NCI-H524 treated with DMSO at 0.1 percent for 48 hours (cell line): ENCODE results near the gene RNF11.
A peak's percentile ranks its signal among the peaks of the same experiment; 100 is the strongest.
"Not testable (repeated sequence)": the region's sequence is repeated elsewhere in the genome, so short reads cannot be mapped to it uniquely, and the experiment has no call there.

Source experiments
- DNase-seq: peaks from one replicate; lab custom pipeline; 2025; lab: John Stamatoyannopoulos, UW

The RNF11 gene, protein sequence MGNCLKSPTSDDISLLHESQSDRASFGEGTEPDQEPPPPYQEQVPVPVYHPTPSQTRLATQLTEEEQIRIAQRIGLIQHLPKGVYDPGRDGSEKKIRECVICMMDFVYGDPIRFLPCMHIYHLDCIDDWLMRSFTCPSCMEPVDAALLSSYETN

DNA sequence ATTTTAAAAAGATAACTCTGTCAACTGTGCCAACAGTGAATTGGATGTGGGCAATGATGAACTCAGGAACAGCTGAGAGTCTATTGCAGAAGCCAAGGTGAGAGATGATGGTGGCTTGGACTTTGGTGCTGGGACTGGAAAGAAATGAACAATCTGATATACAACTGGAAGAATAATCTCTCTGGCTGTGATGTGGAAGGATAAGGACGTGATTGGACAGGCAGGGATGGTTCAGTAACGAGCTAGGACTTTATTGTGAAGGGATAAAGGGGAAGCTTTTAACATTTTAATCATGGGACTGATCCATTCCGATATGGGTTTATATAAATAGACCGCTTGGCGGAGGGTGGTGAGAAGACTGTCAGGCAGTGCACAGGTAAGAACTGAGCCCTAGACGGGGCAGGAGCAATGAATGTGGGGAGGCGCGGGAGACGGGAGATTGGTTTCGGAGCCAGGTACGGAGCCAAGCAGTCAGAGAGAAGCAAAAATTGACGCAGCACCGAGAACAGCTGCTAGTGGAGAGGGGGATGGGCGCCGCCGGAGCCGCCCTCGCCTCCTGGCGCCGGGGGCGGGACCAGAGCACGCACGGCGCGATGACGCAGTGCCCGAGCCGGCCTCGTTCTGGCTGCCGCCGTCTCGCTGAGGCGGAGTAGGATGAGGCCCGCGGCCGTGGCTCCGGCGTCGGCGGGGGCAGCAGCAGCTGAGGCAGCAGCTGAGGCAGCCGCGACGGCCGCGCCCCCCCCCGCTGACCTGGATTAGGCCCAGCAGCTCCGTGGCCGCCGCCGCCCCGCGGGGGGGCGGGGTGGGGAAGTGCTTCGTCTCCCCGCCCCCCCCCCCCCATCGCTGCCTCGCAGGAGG lies at the start of gene RNF11:
Gene RNF11 (plus strand): TSS at position 601 of the 858 bp plus-strand sequence. CDS start 484 bp downstream, outside the sequence.
- DNase-seq = peak; percentile 42

DNA sequence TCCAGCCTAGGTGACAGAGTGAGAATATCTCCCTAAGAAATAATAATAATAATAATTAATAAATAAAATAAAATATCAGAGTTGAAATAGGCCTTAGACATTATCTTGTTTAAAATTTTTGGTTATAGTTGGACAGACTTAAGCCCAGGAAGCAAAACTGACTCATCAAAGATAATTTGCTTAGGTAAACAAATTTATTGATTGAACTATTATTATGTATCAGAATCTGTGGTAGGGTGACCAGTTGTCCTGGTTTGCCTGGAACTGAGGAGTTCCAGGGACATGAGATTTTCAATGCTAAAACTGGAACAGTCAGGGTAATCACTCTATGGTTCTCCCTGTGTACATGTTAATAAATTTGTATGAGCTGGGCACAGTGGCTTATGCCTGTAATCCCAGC lies 47.8 kb upstream of the RNF11 start:
- no peak for DNase-seq

DNA sequence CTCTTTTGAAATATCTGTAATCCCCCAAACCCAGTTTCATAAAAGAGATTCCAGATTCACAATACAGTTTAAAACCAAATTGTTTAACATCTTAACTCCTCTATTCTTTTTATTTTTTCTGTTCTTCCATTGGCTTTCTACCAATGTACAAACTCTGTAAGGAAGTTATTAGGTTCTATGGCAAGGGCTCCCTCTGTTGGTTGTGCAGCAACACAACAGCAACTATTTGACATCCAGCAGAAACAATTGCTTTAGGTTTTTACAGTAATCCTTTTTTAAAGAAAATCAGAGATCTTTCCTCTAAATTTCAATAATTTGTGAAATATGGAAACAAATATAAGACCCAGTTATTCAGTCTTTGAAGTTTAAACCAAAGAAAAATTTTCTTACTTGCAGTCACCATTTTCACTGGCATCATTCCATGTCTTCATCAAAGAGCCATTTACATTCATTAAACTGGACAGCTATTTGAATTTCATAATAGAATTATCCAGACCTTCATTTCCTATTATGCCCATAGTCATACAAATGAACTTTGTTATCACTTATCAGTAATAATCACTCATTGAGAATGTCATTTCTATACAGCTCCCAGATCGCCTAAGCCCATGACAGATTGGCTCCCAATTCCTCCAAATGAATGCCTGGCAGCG lies 46.5 kb upstream of the RNF11 start:
- DNase-seq = peak; percentile 11

DNA sequence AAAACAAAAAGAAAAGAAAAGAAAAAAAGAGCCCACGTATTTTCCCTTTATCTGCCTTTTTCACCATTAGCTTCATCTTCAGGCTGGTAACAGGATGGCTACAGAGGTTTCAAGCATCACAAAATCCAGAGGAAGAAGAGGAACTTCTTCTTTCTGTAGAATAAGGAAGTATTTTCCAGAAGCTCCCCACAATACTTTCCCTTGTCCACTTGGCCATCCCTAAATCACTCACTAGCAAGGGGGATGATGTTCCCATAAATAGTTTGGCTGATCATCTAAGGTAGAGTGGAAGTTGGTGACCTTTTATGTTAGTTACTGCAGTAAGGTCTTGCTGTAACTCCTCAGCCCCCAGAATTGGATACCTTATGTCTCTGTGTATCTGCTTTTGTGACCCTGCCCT lies 45.1 kb upstream of the RNF11 start:
- DNase-seq = no peak

DNA sequence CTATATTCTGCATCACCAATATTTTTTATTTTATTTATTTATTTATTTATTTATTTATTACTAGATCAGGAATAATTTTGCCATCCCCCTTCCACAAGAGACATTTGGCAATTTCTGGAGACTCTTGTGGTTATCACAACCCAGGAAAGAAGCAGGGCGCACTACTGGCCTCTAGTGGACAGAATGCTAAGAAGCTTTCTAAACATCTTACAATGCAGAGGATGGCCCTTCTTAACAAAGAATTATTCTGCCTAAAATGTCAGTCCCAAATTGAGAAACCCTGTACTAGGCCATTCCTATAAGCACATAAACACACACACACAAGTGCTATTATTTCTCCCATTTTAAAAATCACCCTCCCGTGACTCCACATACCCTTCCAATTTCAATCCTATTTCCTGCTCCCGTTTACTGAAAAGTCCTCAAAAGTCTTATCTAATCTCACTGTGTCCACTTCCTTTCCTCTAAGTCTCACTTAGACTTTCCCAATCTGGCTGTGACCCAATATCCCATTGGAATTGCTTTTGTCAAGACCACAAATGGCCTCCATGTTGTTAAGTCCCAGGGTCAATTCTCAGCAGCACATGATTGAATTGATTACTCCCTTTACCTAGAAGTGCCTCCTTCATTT lies 43.7 kb upstream of the RNF11 start:
- DNase-seq = no peak

DNA sequence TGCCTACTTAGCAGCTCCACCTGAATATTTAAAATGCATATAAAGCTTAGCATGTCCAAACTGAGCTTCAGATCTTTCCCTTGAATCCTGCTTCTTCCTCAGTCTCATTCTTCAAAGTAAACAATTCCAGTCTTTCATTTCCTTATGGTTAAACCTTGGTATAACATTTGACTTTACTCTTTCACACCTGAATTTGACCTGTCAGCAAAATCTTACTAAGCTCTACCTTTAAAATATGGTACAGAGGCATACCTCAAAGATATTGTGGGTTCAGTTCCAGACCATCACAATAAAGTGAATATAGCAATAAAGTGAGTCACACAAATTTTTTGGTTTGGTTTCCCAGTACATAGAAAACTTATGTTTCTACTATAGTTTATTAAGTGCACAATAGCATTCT lies 42.5 kb upstream of the RNF11 start:
- no peak for DNase-seq

DNA sequence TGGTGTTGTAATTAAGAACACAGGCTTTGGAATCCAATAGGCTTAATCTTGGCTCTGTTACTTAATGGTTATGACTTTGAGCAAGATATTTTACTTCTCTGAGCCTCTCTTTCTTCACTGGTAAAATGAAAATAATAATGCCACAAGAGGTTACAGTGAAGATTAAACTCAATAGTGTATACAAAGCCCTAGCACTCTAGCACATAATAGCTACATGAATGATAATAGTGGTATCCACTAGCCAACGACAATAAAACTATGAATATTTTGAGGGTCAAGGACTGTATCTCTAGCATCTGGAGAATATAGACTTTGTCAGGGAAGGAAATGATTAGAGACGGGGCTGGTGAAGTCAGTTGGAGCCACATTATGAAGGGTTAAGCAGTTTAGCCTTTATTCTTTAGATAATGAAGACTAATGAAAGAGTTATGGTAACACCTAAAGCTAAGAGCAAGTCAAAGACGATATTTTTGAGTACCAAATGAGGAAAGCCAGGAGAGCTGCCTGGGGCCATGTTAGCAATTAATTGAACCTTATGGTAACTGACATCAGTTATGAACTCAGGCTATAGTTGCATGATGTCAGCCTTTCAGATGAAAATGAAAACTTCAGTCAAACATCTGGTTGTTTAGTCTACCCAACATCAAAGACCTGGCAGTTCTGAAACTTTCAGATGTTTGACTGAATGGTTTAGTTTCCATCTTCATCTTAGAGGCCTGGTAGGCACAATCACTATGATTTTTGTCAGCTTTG lies 32.8 kb upstream of the RNF11 start:
- DNase-seq = no peak

DNA sequence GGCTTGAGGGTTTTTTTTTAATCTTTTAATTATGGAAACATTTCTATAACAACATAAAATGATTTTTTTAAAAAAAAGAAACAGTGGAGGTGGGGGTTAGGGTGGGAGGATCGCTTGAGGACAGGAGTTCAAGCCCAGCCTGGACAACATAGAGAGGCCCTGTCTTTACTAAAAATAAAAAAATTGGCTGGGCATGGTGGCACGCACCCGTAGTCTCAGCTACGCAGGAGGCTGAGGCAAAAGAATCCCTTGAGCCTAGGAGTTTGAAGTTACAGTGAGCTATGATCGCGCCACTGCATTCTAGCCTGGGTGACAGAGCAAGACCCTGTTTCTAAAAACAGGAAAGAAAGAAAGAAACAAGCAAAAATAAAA lies 32.2 kb upstream of the RNF11 start:
- no peak for DNase-seq

DNA sequence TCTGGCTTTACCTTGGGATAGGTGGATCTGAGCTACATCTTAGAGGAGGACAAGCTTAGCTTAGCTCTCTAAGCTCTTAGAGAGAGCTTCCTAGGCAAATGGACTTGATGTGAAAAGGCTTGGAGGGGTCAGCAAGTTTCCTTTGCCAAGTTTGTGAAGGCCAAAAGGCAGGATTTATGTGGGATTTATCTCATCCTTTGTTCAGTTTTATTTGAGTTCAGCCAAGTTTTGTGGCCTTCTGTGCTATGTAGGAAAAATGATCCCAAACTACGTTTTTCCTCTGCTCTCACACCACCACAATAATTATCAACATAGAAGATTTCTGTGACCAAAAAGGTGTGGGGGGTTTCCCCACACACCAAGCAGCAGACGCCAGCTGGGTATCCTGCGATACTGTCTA lies 26.0 kb upstream of the RNF11 start:
- no peak for DNase-seq

DNA sequence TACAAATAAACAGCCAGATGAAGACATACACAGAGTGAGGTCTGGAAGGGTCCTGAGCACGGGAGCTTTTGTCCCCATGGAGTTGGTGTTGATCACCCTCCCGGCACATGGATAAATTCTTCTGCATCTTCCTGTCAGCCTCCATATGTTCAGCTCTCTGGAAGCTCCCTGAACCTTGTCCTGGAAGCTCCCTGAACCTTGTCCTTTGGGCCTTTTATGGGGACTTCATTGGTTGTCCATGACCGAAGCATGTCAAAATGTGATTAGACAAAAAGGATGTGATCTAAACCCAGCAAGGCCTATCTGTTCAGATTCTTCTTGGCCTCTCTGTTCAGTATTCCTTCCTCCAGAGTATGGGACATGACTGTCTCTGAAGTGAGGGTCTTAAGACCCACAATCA lies 25.4 kb upstream of the RNF11 start:
- no peak for DNase-seq

DNA sequence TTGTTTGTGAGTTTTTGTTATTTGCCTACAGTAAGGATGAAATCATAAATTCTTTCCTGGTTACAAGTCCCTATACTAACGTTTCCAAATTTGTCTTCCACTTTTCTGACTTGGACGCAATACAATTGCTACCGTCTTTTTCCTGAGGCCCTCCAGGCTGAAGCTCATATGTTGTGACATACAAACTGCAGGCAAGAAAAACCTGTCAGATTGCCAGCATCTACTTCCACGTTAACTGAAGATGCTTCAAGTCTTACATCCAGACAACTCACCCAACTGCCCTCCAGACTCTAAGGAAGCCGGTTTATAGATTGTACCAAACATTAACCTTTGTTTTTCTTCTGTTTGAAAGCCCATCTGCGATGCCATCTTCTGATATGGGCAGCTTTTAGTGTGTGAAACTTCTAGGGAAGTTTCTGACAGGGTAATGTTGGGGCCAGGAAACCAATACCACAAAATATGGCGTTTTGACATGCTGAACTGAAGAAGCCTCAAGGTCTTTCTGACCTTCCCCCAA lies 21.4 kb upstream of the RNF11 start:
- DNase-seq = no peak

DNA sequence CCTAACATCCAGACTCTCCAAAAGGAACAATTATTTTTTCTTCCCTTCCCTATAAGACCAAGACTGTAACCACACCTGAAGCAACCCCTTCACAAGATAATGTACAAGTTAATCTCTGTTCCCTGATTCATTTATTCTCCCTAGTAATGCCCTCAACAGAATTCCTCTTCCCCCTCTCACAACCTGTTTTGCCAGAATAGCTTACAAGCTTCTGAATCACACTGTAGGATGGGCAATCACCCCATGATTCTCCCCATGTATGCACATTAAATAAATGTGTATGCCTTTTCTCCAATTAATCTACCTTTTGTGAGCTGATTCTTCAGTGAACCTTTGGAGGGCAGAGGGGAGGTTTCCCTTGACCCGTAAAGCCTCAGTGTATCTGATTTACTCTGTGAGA lies 20.9 kb upstream of the RNF11 start:
- no peak for DNase-seq

DNA sequence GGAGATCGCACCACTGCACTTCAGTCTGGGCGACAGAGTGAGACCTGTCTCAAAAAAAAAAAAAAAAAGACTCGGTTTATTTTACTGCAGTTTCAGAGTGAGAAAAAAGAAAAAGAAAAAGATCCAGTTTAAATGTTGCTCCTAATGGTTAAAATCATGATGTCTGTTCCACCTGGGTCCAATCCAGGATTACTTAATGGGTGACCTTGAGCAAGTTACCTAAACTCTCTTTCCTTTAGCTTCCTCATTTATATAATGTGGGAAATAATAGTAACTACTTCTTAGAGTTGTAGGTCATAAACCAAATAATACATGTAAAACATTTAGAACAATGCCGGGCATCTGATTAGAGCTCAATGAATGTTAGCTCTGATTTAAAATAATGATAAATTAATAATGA lies 19.4 kb upstream of the RNF11 start:
- no peak for DNase-seq

DNA sequence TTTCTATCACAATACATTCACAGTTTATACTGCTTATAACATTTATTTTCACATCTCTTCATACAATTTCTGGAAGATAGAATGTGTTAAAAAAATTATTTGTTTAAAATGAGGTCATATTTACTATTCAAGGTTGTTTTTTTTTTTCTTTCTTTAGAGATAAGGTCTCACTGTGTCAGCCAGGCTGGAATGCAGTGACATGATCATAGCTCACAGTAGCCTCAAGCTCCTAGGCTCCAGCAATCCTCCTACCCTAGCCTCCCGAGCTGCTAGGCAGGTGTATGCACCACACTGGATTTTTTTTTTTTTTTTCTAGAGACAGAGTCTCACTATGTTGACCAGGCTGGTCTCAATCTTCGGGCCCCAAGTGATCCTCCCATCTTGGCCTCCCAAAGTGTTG lies 19.0 kb upstream of the RNF11 start:
- DNase-seq = no peak

DNA sequence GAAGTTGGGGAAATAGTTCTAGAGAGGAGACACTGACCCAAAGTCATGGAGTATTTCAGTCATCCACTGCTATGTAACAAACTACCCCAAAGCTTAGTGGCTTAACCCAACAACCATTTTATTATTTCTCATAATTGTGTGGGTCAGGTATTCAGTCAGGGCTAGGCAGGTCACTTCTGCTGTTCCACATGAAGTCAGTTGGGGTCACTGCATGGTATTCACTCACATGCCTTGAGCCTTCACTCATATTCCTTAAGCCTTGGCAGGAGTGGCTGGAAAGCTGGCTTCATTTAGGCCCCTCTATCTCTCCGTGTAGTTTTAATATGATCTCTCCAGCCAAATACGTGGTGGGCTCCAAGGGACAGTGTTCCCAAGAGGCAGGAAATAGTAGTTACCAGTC lies 17.5 kb upstream of the RNF11 start:
- no peak for DNase-seq

DNA sequence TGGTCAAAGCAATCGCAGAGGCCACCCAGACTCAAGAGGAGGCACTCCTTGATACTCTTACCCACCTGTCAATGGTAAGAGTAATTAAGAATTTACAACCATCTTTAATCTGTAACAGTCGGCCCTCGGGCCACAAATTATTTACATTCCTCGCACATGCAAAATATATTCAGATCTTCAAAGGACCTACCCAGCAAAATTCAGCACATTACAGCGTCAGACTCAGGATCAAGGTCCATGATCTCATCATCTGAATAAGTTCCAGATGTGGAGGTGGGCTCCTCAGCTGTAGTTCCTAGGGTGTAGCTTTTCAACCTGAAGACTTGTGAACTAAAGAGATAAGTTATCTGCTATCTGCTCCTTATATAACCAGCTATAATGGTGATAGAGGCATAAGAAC lies 17.1 kb upstream of the RNF11 start:
- no peak for DNase-seq

DNA sequence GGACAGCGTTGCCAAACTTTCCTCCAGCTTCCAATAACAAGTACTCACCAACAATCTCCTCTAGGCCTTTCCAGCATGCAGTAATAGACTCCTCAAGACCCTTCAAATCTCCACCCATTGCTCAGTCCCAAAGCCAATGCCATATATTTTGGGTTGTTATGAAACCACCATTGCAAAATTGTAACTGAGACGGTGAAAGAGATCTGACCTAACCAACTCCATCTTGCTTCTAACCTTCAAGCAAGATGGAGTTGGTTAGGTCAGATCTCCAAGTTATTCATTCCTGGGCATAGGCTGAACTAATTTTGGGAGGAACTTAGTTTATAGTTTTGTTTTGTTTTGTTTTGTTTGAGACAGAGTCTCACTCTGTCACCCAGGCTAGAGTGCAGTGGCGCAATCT lies 14.5 kb upstream of the RNF11 start:
- DNase-seq = not testable (repeated sequence)

DNA sequence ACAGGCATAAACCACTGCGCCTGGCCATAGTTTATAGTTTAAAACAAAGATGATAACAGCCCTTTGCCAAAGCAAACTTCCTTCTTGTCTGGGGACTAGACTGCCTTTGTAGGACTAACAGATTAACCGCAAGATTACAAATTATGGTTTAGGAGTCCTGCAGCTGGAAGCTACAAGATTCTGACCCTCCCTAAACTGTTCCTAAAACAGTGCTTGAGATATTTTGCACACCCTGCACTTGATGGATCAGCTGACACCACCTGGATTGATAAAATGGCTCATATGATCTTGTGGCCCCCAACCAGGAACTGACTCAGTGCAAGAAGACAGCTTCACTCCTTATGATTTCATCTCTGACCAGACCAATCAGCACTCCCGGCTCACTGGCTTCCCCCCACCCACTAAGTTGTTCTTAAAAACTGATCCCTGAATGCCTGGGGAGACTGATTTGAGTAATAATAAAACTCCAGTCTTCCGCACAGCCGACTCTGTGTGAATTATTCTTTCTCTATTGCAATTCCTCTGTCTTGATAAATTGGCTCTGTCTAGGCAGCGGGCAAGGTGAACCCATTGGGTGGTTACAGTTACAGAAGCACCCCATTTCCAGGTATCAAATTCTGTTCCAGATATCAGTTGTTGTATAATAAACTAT lies 13.8 kb upstream of the RNF11 start:
- no peak for DNase-seq

DNA sequence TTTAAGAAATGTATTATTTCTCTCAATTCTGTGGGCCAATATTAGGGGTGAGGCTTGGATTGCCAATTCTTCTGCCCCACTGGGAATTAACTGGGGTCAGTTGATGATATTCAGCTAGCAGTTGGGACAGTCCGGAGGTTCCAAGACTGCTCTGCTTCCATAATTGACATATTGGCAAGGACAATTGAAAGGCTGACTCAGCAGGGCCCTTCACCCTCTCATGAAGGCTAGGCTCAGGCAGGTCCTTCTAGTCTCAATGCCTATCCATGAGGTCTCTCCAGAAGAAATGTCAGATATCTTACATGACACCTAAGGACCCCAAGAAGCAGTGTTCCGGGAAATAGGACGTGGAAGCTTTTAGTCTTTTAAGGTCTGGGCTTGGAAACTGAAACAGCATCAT lies 13.3 kb upstream of the RNF11 start:
- no peak for DNase-seq

DNA sequence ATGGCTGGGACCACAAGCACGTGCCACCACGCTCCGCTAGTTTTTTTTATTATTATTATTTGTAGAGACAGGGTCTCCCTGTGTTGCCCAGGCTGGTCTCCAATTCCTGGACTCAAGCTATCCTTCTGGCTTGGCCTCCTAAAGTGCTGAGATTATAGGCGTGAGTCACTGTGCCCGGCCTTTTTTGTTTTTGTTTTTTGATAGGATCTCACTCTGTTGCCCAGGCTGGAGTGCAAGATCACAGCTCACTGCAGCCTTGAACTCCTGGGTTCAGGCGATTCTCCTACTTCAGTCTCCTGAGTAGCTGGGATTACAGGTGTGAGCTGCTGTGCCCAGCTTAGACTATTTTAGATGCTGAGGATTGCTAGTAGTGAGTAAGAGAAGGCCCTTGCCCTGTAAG lies 11.8 kb upstream of the RNF11 start:
- no peak for DNase-seq

DNA sequence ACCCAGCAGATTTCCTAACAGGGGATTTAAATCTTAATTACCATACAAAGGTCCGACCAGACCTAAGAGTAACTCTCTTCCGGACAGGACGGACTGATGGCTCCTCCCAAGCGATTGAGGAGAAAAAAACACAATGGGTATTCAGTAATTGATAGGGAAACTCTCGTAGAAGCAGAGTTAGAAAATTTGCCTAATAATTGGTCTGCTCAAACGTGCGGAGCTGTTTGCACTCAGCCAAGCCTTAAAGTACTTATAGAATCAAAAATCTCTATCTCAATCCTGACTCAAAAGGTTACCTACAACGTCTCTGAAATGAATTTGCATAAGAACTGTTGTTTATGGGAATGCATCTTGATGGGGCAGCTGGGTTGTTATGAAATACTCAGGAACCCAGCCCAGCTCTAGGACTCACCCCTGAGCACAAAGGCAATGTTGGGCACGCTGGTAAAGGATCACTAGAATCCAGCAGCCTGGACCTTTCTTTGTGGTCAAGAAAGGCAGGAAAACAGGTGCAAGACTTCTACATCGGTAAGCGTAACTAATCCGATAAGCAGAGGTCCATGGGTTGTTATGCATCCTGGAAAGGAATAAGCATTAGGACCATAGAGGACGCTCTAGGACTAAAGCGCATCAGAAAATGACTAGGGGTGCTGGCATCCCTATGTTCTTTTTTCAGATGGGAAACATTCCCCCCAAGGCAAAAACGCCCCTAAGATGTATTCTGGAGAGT lies 8.7 kb upstream of the RNF11 start:
- not testable (repeated sequence) for DNase-seq
